ENCODE results near the gene FZD2. TPM values are rescaled to one million over a fixed set of nuclear protein-coding genes. Genes with fewer than 3 reads are reported as not detected.
A peak's percentile ranks its signal among the peaks of the same experiment; 100 is the strongest.

Gene FZD2
- total and polyA plus RNA-seq, 2 of the 8 experiments (the other 6 are each of a cell fraction or from before 2014, with no cell fraction given): 17.6 to 86.7 TPM

GRCh38 chr17:44541884-44542581 is 15.3 kb upstream of the FZD2 start (continued):
- TF ChIP-seq TAF1 (IDR thresholded peaks at IDR 0.05; ENCODE audit: low read depth, low read length): 0 out of 2 replicates have a peak, but pooled peaks have one; percentile 33
- peak; percentile 57 for TF ChIP-seq NANOG (IDR thresholded peaks at IDR 0.05; ENCODE audit: insufficient read depth, low read depth, low read length, poor library complexity, severe bottlenecking)
- TF ChIP-seq E2F6 (IDR thresholded peaks at IDR 0.05): 0 out of 2 replicates have a peak, but pooled peaks have one; percentile 34
- TF ChIP-seq CTBP2 (IDR thresholded peaks at IDR 0.05; ENCODE audit: borderline replicate concordance, insufficient read depth, insufficient read length, low read length): peak; percentile 97
- TF ChIP-seq CBX5 (IDR thresholded peaks at IDR 0.05; ENCODE audit: low read depth, low read length): no peak
- peak; percentile 44 for TF ChIP-seq MAX (IDR thresholded peaks at IDR 0.05)
- TF ChIP-seq CHD2 (IDR thresholded peaks at IDR 0.05; ENCODE audit: low read length): no peak
- TF ChIP-seq KDM5A (IDR thresholded peaks at IDR 0.05; ENCODE audit: low read length): no peak
- TF ChIP-seq HDAC2 (IDR thresholded peaks at IDR 0.05; ENCODE audit: borderline replicate concordance in 1 of 2, low read depth in 2 of 2, low read length in 2 of 2): peak in 1 of 2 experiments; percentile 52; a peak in 1 of 4 replicates
- no peak for TF ChIP-seq PHF8 (conservative IDR thresholded peaks at IDR 0.05; ENCODE audit: low read depth, low read length)
- TF ChIP-seq EGR1 (IDR thresholded peaks at IDR 0.05; ENCODE audit: borderline replicate concordance, low read depth, low read length): peak; percentile 92
- TF ChIP-seq YY1 (IDR thresholded peaks at IDR 0.05; ENCODE audit: low read depth, low read length): peak; percentile 37; the same call in 1 of the 2 replicates

Measured in H1 (cell line).